COLO829 (cell line): ENCODE measurements around the gene IFRD1.

ENCODE experiments used
- DNase-seq: peaks from one replicate; pipeline ENCODE4 v3.0.0; 2012; ENCODE audit warnings: low spot score

Gene IFRD1

GRCh38 chr7:112520787-112521186, 70.5 kb downstream of the IFRD1 start:
- DNase-seq, result no peak

- no peak for DNase-seq
Measured at GRCh38 chr7:112521942-112522341, 71.7 kb downstream of the IFRD1 start.

- DNase-seq, result no peak
Measured at GRCh38 chr7:112523871-112524270, 73.6 kb downstream of the IFRD1 start.
